ENCODE data around the gene TMEM239. TPM values are rescaled to one million over a fixed set of nuclear protein-coding genes. Genes with fewer than 3 reads are reported as not detected.

TMEM239 gene
- total and polyA plus RNA-seq, 4 donors: not detected

GRCh38 chr20:2837221-2837960, 21.2 kb downstream of the TMEM239 start (continued):
- TF ChIP-seq CTCF (IDR thresholded peaks at IDR 0.05; ENCODE audit: low read depth, low read length, missing input control): no peak

GRCh38 chr20:2838170-2838797, 22.1 kb downstream of the TMEM239 start:
- H3K9ac ChIP-seq (ENCODE audit: low read depth in 1 of 2, low read length in 2 of 2): no peak overlapping the region
- no peak overlapping the region for H3K4me3 ChIP-seq (ENCODE audit: low read depth in 1 of 3, low read length in 3 of 3)
- peaks cover 9 to 16% (median 13%) of the 10 kb centered on the region in 4 donors for H3K4me1 ChIP-seq (ENCODE audit: control insufficient read depth in 4 of 4, insufficient read depth in 4 of 4, low read length in 3 of 4)
- H3K27ac ChIP-seq (ENCODE audit: low read depth in 1 of 2, low read length in 2 of 2): no peak overlapping the region
- no peaks in the 10 kb centered on the region for H3K9me3 ChIP-seq (ENCODE audit: control insufficient read depth in 4 of 4, low read length in 3 of 4)
- H3K27me3 ChIP-seq (ENCODE audit: control insufficient read depth in 4 of 4, insufficient read depth in 4 of 4, low read length in 3 of 4): no peaks in the 10 kb centered on the region
- TF ChIP-seq HNF4A (conservative IDR thresholded peaks at IDR 0.05): no peak
- no peak for TF ChIP-seq HNF4G (IDR thresholded peaks at IDR 0.05)
- TF ChIP-seq RAD21 (IDR thresholded peaks at IDR 0.05): no peak
- no peak for TF ChIP-seq JUND (IDR thresholded peaks at IDR 0.05)
- TF ChIP-seq CTCF (IDR thresholded peaks at IDR 0.05; ENCODE audit: low read depth, low read length, missing input control): no peak
- no peak for TF ChIP-seq REST (IDR thresholded peaks at IDR 0.05)
- TF ChIP-seq, protein P1, sequence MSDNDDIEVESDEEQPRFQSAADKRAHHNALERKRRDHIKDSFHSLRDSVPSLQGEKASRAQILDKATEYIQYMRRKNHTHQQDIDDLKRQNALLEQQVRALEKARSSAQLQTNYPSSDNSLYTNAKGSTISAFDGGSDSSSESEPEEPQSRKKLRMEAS (IDR thresholded peaks at IDR 0.05): no peak
- no peak for TF ChIP-seq RXRA (IDR thresholded peaks at IDR 0.05)
- TF ChIP-seq ZBTB33 (IDR thresholded peaks at IDR 0.05): no peak
- WGBS: 98% methylated on average over 19 of the region's 19 CpGs
- DNase-seq (ENCODE audit: low spot score): no peak
- H3K36me3 ChIP-seq (ENCODE audit: control insufficient read depth in 4 of 4, insufficient read depth in 3 of 4, low read depth in 1 of 4, low read length in 3 of 4): peaks cover 0 to 11% (median 4%) of the 10 kb centered on the region in 4 donors

All from liver (tissue), 9 donors.